ENCODE measurements around the gene PBX3. TPM values are rescaled to one million over a fixed set of nuclear protein-coding genes. Genes with fewer than 3 reads are reported as not detected.

Gene PBX3
- total and polyA plus RNA-seq, 12 donors: 14.5 to 79.6 (median 56.3) TPM

DNA sequence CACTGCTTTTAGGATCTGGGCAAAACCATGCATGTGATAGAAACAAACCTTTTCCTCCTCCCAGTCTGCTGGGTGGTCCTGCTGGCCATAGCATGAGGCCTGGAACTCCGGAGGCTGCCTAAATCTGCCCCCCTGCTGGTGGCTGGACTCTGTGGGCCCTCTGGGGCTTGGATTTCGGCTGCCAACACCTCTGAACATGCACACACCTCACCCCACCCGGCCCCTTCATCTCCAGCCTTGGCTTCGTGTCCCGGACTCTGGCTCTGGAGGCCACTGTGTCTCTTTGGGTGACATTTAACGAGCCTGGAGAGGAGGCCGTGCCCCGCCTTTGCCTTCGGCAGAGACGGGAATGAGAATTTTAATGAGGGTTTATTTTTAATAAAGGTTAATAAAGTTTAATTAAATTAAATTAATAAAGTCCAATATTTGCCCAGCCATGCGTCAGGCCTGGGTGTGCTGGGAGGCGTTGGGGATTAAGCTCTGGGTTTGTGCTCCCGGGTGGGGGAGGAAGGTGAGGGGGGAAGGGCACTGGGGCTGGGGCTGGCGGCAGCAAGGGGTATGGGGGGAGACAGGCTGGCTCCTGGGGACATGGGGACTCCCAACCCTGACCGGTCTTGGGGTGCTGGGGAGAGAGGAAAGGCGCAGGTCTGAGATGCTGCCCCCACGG, 251.8 kb downstream of the PBX3 start:
- Histone ChIP-seq H3K4me1 (no peaks in the 10 kb centered on the region), H3K27ac (no peak overlapping the region), H3K27me3 (peaks cover 0 to 41% (median 0%) of the 10 kb centered on the region in 7 donors), H3K9me3 (no peaks in the 10 kb centered on the region), H3K4me3 (no peak overlapping the region), H3K36me3 (no peaks in the 10 kb centered on the region)
- intact Hi-C loops (cut with DNase I): no loop called here
- TF ChIP-seq, protein P1, sequence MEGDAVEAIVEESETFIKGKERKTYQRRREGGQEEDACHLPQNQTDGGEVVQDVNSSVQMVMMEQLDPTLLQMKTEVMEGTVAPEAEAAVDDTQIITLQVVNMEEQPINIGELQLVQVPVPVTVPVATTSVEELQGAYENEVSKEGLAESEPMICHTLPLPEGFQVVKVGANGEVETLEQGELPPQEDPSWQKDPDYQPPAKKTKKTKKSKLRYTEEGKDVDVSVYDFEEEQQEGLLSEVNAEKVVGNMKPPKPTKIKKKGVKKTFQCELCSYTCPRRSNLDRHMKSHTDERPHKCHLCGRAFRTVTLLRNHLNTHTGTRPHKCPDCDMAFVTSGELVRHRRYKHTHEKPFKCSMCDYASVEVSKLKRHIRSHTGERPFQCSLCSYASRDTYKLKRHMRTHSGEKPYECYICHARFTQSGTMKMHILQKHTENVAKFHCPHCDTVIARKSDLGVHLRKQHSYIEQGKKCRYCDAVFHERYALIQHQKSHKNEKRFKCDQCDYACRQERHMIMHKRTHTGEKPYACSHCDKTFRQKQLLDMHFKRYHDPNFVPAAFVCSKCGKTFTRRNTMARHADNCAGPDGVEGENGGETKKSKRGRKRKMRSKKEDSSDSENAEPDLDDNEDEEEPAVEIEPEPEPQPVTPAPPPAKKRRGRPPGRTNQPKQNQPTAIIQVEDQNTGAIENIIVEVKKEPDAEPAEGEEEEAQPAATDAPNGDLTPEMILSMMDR (IDR thresholded peaks at IDR 0.05): no peak
- ATAC-seq: no peak
- WGBS, 2 donors: 75 to 89% methylated on average over 17 of the region's 17 CpGs
- DNase-seq: no peak

DNA sequence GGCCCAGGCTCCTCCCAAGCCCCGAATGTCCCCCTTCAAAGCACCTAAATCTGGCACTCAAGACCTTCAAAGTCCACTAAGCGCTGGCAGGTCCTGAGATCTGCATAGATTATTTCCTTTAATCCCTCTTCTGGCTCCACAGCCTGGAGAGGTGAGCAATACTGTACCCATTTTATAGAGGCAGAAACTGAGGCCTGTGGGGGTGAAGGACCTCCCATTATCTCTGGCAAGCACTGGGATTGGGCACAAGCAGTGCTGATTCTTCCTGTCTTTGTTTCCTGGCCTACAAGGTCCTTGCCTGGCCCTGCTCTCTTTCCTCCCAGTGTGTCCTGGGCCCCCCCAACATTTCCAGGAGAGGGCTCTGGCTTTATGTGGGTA, 252.3 kb downstream of the PBX3 start:
- DNase-seq: no peak
- ATAC-seq: no peak
- Histone ChIP-seq H3K4me3 (no peak overlapping the region), H3K9me3 (no peaks in the 10 kb centered on the region), H3K27me3 (peaks cover 0 to 36% (median 0%) of the 10 kb centered on the region in 7 donors), H3K27ac (no peak overlapping the region), H3K4me1 (no peaks in the 10 kb centered on the region), H3K36me3 (no peaks in the 10 kb centered on the region)
- intact Hi-C loops (cut with DNase I): no loop called here
- 74 to 85% methylated on average over 2 of the region's 2 CpGs for WGBS, 2 donors
- TF ChIP-seq, protein P1 (IDR thresholded peaks at IDR 0.05): no peak

DNA sequence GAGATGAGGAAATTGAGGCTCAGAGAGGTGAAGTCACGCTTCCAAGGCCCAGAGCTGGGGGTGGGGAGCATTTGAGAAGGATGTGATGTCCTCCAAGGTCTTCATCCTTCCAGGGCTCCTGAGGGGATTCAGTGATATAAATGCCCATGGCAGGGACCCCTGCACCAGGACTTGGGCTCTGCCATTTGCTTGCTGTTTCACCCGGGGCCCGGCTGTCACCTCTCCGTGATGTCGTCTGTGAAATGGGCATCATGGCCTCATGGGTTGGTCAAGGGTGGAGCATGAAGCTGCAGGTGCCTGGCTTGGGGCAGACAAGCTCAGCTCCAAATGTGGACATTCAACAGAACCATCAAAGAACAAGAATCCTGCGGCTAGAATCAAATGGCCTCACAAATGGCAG, 253.1 kb downstream of the PBX3 start:
- TF ChIP-seq, protein P1 (IDR thresholded peaks at IDR 0.05): no peak
- intact Hi-C loops (cut with DNase I): no loop called here
- whole genome bisulfite sequencing, 2 donors: 89 to 91% methylated on average over 6 of the region's 6 CpGs
- Histone ChIP-seq H3K27ac (no peak overlapping the region), H3K4me1 (no peaks in the 10 kb centered on the region), H3K36me3 (no peaks in the 10 kb centered on the region), H3K9me3 (no peaks in the 10 kb centered on the region), H3K27me3 (peaks cover 0 to 34% (median 0%) of the 10 kb centered on the region in 7 donors), H3K4me3 (no peak overlapping the region)
- ATAC-seq (no peak), DNase-seq (no peak)

DNA sequence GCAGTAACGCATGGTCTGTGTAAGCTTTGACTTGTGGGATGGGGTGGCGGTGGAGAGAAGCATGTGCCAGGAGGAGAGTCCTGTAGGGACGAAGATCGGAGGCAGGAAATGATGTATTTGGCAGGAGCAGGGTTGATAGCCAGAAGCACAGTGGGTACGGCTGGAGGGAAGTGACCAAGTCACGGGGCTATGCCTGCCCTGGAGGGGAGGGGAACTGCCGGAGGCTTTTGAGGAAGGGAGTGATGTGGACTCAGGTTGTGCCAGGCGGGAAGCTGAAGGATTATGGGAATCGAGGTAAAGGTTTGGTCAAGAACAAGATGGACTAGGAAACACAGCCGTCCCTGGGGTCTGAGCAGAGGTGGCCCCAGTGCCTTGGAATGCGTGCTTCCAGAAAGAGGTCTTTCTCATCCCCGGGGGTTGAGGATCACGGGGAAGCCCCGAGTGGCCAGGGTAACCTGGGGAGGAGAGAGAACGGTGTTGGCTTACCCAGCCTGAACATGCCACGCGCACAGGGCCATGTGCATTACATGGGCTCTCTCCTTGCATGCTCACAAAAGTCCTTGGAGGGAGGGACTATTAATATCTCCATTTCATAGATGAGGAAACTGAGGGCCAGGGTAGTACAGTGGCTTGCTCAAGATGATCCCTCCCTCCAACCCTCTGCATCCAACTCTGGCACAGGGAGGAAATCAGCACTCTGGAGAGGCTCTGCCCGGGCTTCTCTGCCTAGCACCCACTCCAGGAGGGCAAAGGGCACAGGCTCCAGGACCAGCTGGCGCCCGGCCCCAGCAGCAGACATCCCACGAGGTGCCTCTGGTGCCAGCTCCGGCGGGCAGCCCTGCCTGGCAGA, 253.8 kb downstream of the PBX3 start:
- DNase-seq (peak in 1 of 2 donors; percentile 47), ATAC-seq (peak in 1 of 8 donors; percentile 36)
- peaks cover 0 to 27% (median 0%) of the 10 kb centered on the region in 7 donors for H3K27me3 ChIP-seq
- H3K4me1 ChIP-seq: no peaks in the 10 kb centered on the region
- H3K9me3 ChIP-seq: no peaks in the 10 kb centered on the region
- WGBS, 2 donors: 67 to 72% methylated on average over 23 of the region's 23 CpGs
- intact Hi-C loops (cut with DNase I): no loop called here
- TF ChIP-seq, protein P1 (IDR thresholded peaks at IDR 0.05): no peak
- no peaks in the 10 kb centered on the region for H3K36me3 ChIP-seq
- no peak overlapping the region for H3K27ac ChIP-seq
- no peak overlapping the region for H3K4me3 ChIP-seq

Data from heart right ventricle (tissue), 16 donors.